Measurements from ENCODE around the gene SLC16A4. TPM values are rescaled to one million over a fixed set of nuclear protein-coding genes. Genes with fewer than 3 reads are reported as not detected.

The SLC16A4 gene
- total RNA-seq, 1 experiment from 2014 or later: 0.46 TPM

GRCh38 chr1:110318046-110318445 lies 72.8 kb downstream of the SLC16A4 start:
- POLR2A ChIA-PET: interaction anchor here (0.6 kb wide), 1 partner anchor 69 kb away, joined by 3 read pairs; no protein-coding TSS in a partner anchor
- CTCF ChIA-PET: interaction anchor here (0.6 kb wide), 2 partner anchors 13 to 133 kb away, joined by 3 to 6 read pairs; no protein-coding TSS in a partner anchor
- Histone ChIP-seq H3K36me3 (ENCODE audit: control insufficient read depth, insufficient read depth, low read length) (no peaks in the 10 kb centered on the region), H3K27ac (ENCODE audit: low read length) (peak overlapping the region; percentile 17; the same call in 1 of the 2 replicates), H3K4me3 (ENCODE audit: low read depth in 2 of 2, low read length in 2 of 2) (no peak overlapping the region), H3K9me3 (ENCODE audit: control insufficient read depth, insufficient read depth, low read depth, low read length) (no peaks in the 10 kb centered on the region; the same call in 1 of the 2 replicates), H3K4me1 (ENCODE audit: control insufficient read depth, insufficient read depth, low read length) (no peaks in the 10 kb centered on the region), H3K27me3 (ENCODE audit: control insufficient read depth, insufficient read depth, low read length) (no peaks in the 10 kb centered on the region)
- ATAC-seq: no peak
- no peak for DNase-seq (ENCODE audit: low read depth, low spot score)
- no peak for TF ChIP-seq SIN3A (IDR thresholded peaks at IDR 0.05; ENCODE audit: borderline replicate concordance, insufficient read depth, low read depth, low read length)
- TF ChIP-seq REST (IDR thresholded peaks at IDR 0.05; ENCODE audit: insufficient read depth in 1 of 2, low read depth in 2 of 2, low read length in 1 of 2): no peak
- TF ChIP-seq TCF7L2 (IDR thresholded peaks at IDR 0.05; ENCODE audit: low read depth, low read length): no peak
- TF ChIP-seq POLR2AphosphoS5 (IDR thresholded peaks at IDR 0.05; ENCODE audit: low read depth, low read length): no peak
- no peak for TF ChIP-seq CTCF (IDR thresholded peaks at IDR 0.05)
- no TSS peak for BruUV-seq (replicated peaks)
- in situ Hi-C loops (cut with HindIII; ENCODE audit: low pct_unique_long_range_greater_than_20kb, low sequenced_read_pairs): no loop called here
- intact Hi-C loops (cut with micrococcal nuclease; ENCODE audit: unreplicated experiment): loop anchor here (10.0 kb wide), 1 partner anchor 147 kb away; no protein-coding TSS in a partner anchor

- no peak overlapping the region for H3K4me3 ChIP-seq (ENCODE audit: low read depth in 2 of 2, low read length in 2 of 2)
- no peaks in the 10 kb centered on the region; the same call in 1 of the 2 replicates for H3K9me3 ChIP-seq (ENCODE audit: control insufficient read depth, insufficient read depth, low read depth, low read length)
- BruUV-seq (replicated peaks): no TSS peak
- H3K4me1 ChIP-seq (ENCODE audit: control insufficient read depth, insufficient read depth, low read length): no peaks in the 10 kb centered on the region
- DNase-seq (ENCODE audit: low read depth, low spot score): no peak
- CTCF ChIA-PET: no interaction called here
- intact Hi-C loops (cut with micrococcal nuclease; ENCODE audit: unreplicated experiment): loop anchor here (10.0 kb wide), 1 partner anchor 148 kb away; no protein-coding TSS in a partner anchor
- no peak for ATAC-seq
- H3K36me3 ChIP-seq (ENCODE audit: control insufficient read depth, insufficient read depth, low read length): no peaks in the 10 kb centered on the region
- no peak overlapping the region for H3K27ac ChIP-seq (ENCODE audit: low read length)
- POLR2A ChIA-PET: interaction anchor here (0.5 kb wide), 1 partner anchor 19 kb away, joined by 11 read pairs; no protein-coding TSS in a partner anchor
- in situ Hi-C loops (cut with HindIII; ENCODE audit: low pct_unique_long_range_greater_than_20kb, low sequenced_read_pairs): no loop called here
- TF ChIP-seq POLR2AphosphoS5 (IDR thresholded peaks at IDR 0.05; ENCODE audit: low read depth, low read length): no peak
- TF ChIP-seq SIN3A (IDR thresholded peaks at IDR 0.05; ENCODE audit: borderline replicate concordance, insufficient read depth, low read depth, low read length): no peak
- no peaks in the 10 kb centered on the region for H3K27me3 ChIP-seq (ENCODE audit: control insufficient read depth, insufficient read depth, low read length)
These were observed 74.1 kb downstream of the SLC16A4 start for GRCh38 chr1:110316735-110317134.

Other genes starting within 250 kb of the SLC16A4 start
- gene SLC6A17, start 240.5 kb downstream of the SLC16A4 start, total RNA-seq (2021; ENCODE audit: unreplicated experiment): 5.7 TPM
- 15.4 TPM for gene KCNC4, start 180.7 kb downstream of the SLC16A4 start, total RNA-seq (2021; ENCODE audit: unreplicated experiment)
- 32.1 TPM for gene RBM15, start 51.6 kb downstream of the SLC16A4 start, total RNA-seq (2021; ENCODE audit: unreplicated experiment)
- 119 TPM for gene LAMTOR5, start 16.7 kb upstream of the SLC16A4 start, total RNA-seq (2021; ENCODE audit: unreplicated experiment)
- gene PROK1, start 60.1 kb upstream of the SLC16A4 start, total RNA-seq (2021; ENCODE audit: unreplicated experiment): not detected
- not detected for gene KCNA10, start 128.1 kb upstream of the SLC16A4 start, total RNA-seq (2021; ENCODE audit: unreplicated experiment)
- 1.1 TPM for gene KCNA2, start 215.3 kb upstream of the SLC16A4 start, total RNA-seq (2021; ENCODE audit: unreplicated experiment)